K562 (cell line): ENCODE measurements around the gene MYO18A. TPM values are rescaled to one million over a fixed set of nuclear protein-coding genes. Genes with fewer than 3 reads are reported as not detected.

ENCODE experiments used
- BCL6 ChIP-seq: fragments of 250-450 bp; sonication (Bioruptor Pico); IDR thresholded peaks from 2 replicates; pipeline ENCODE4 v1.4.0; 2020
- BHLHE40 ChIP-seq: IDR thresholded peaks from 2 replicates; pipeline ENCODE4 v1.6.1; 2011; ENCODE audit warnings: low read length, improper control_type of control experiment
- CBX3 ChIP-seq, 2 experiments: IDR thresholded peaks; 1 replicate in 1 of 2; 2 replicates in 1 of 2; pipeline ENCODE4 v1.6.1; 2012; ENCODE audit warnings: inconsistent platforms in 2 of 2, low read length in 2 of 2, borderline replicate concordance in 1 of 2, control low read depth in 1 of 2
- DACH1 ChIP-seq: fragments of 450-650 bp; IDR thresholded peaks from 2 replicates; pipeline ENCODE4 v1.6.1; 2018; ENCODE audit not compliant: partially characterized antibody
- ESRRB ChIP-seq: fragments of 250-450 bp; sonication (Bioruptor Pico); IDR thresholded peaks from 2 replicates; pipeline ENCODE4 v1.5.0; 2020; ENCODE audit warnings: mild to moderate bottlenecking, moderate library complexity, borderline replicate concordance
- FOSL1 ChIP-seq: fragments of 200-800 bp; sonication (Bioruptor generic); conservative IDR thresholded peaks from 2 replicates; pipeline ENCODE4 v1.6.1; 2016; ENCODE audit warnings: missing genetic modification characterization, missing compliant biosample characterization
- NEUROD1 ChIP-seq: fragments of 150-350 bp; IDR thresholded peaks from 2 replicates; pipeline ENCODE4 v1.6.1; 2014; ENCODE audit warnings: borderline replicate concordance, low read length, low read depth; ENCODE audit not compliant: partially characterized antibody
- POLR3G ChIP-seq: IDR thresholded peaks from 2 replicates; pipeline ENCODE4 v1.6.1; 2011; ENCODE audit not compliant: insufficient read length, insufficient replicate concordance; ENCODE audit errors: extremely low read depth
- PPARD ChIP-seq: fragments of 250-450 bp; sonication (Bioruptor Pico); IDR thresholded peaks from 2 replicates; pipeline ENCODE4 v1.8.0; 2022; ENCODE audit warnings: inconsistent platforms, mild to moderate bottlenecking, moderate library complexity
- RAD51 ChIP-seq: fragments of 450-650 bp; IDR thresholded peaks from 2 replicates; pipeline ENCODE4 v1.7.1; 2016; ENCODE audit warnings: low read depth, mild to moderate bottlenecking, borderline replicate concordance
- RBM34 ChIP-seq: fragments of 200-400 bp; formaldehyde crosslinking; IDR thresholded peaks from 2 replicates; pipeline ENCODE4 v1.6.1; 2018; ENCODE audit warnings: low read length, borderline replicate concordance; ENCODE audit not compliant: insufficient read depth
- RFX5 ChIP-seq: IDR thresholded peaks from 2 replicates; pipeline ENCODE4 v1.6.1; 2011; ENCODE audit warnings: low read depth, mild to moderate bottlenecking, improper control_type of control experiment, low read length
- TCF3 ChIP-seq: sonication (generic); formaldehyde crosslinking; IDR thresholded peaks from 2 replicates; pipeline ENCODE4 v1.4.0; 2020; ENCODE audit warnings: mild to moderate bottlenecking, missing genetic modification reagents
- ZNF134 ChIP-seq: fragments of 250-450 bp; sonication (Bioruptor Pico); conservative IDR thresholded peaks from 2 replicates; pipeline ENCODE4 v1.4.0; 2020
- ZNF197 ChIP-seq: fragments of 200-800 bp; sonication (Bioruptor generic); IDR thresholded peaks from 2 replicates; pipeline ENCODE4 v1.6.1; 2016; ENCODE audit warnings: low read depth, missing genetic modification characterization, missing compliant biosample characterization
- ZNF23 ChIP-seq: fragments of 250-450 bp; sonication (Bioruptor Pico); IDR thresholded peaks from 2 replicates; pipeline ENCODE4 v1.4.0; 2020; ENCODE audit warnings: mild to moderate bottlenecking
- ZNF3 ChIP-seq: fragments of 250-450 bp; sonication (Bioruptor Pico); IDR thresholded peaks from 2 replicates; pipeline ENCODE4 v1.5.0; 2021; ENCODE audit warnings: mild to moderate bottlenecking, moderate library complexity
- ZNF77 ChIP-seq: fragments of 250-450 bp; sonication (Bioruptor Pico); IDR thresholded peaks from 2 replicates; pipeline ENCODE4 v1.5.0; 2020
- polyA plus RNA-seq, 8 experiments: library from polyadenylated mRNA; depleted of rRNA in 4 of 8; stranded (reverse) in 5 of 8; unstranded in 3 of 8; fragments of >200 nt; fragmentation: Nextera tagmentation in 2 of 8; fragmentation: Illumina TruSeq in 1 of 8; extraction: Ambion mirVana in 2 of 8; extraction: Trizol in 1 of 8; gene quantifications; 2 replicates each; pipeline versions ENCODE4 v1.2.1 to v1.2.3, GENCODE V29; 2011 to 2014; ENCODE audit warnings: inconsistent platforms in 1 of 8, missing spikeins in 1 of 8
- total RNA-seq, 7 experiments: library from RNA; depleted of rRNA in 6 of 7; stranded (reverse); fragments of >200 nt in 6 of 7; fragmentation: Illumina TruSeq in 2 of 7; extraction: Trizol in 2 of 7; gene quantifications; 2 replicates each; pipeline versions ENCODE4 v1.2.1 to v1.2.3, GENCODE V29; 2011 to 2021; ENCODE audit warnings: low replicate concordance in 1 of 7
- TF ChIP-seq, protein P1 (sequence below): sonication (generic); formaldehyde crosslinking; IDR thresholded peaks from 2 replicates; pipeline ENCODE4 v1.8.0; 2022; ENCODE audit warnings: missing genetic modification reagents, mild to moderate bottlenecking, borderline replicate concordance
- TF ChIP-seq, protein P2 (sequence below), 2 experiments: IDR thresholded peaks; 2 replicates each; pipeline ENCODE4 v1.6.1; 2011; ENCODE audit warnings: borderline replicate concordance in 1 of 2, control low read depth in 1 of 2, low read depth in 1 of 2, low read length in 1 of 2, mild to moderate bottlenecking in 1 of 2, mixed read lengths in 1 of 2, moderate library complexity in 1 of 2; ENCODE audit not compliant: insufficient read depth in 1 of 2, insufficient read length in 1 of 2, poor library complexity in 1 of 2, severe bottlenecking in 1 of 2; ENCODE audit errors: extremely low read depth in 1 of 2
- TF ChIP-seq, protein P3 (sequence below): sonication (generic); formaldehyde crosslinking; IDR thresholded peaks from 2 replicates; pipeline ENCODE4 v1.8.0; 2022; ENCODE audit warnings: mild to moderate bottlenecking, missing genetic modification reagents
- TF ChIP-seq, protein P4 (sequence below): fragments of 450-650 bp; IDR thresholded peaks from 2 replicates; pipeline ENCODE4 v1.6.1; 2018; ENCODE audit warnings: mild to moderate bottlenecking, low read depth; ENCODE audit not compliant: partially characterized antibody
- TF ChIP-seq, protein P5 (sequence below): fragments of 450-650 bp; IDR thresholded peaks from 2 replicates; pipeline ENCODE4 v1.6.1; 2017; ENCODE audit warnings: mild to moderate bottlenecking, moderate library complexity

MYO18A gene
- total and polyA plus RNA-seq, 9 of the 15 experiments (the other 6 are each of a cell fraction or from before 2014, with no cell fraction given): 2.5 to 65.4 (median 17.1) TPM

DNA sequence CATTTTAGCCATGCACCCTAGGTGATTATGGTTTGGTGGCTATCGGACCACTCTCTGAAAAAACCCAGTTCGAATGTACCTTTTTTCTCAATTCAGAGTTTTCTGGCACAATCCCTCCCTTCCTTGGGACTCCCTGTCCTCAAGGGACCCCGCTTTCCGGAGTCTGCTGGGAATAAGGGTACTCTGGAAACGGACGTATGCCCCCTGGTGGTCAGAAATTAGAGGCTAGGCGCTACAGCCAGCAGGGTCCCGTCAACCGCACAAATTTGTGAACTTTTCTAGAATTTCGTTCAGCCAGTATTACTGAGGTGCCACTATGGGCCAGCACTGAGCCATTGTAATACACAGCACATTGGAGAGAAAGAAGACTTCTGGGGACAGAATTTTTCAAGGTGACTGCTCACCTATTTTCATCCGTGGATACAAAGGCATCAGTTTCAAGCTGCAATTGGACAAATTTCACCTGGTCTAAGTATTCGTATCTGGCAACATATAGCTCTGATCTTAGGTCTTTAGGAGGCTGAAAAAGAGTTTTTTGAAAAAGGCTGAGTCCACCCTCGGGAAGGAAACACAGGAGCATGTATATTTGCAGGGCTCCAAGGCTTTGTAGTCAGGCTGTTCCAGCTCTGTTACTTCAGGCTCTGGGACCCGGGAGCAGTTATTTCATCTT, 39.3 kb upstream of the MYO18A start (continued):
- TF ChIP-seq RAD51: no peak
- no peak for TF ChIP-seq ZNF3 (CRISPR knock-in tag)
- no peak for TF ChIP-seq FOSL1
- no peak for TF ChIP-seq RBM34
- TF ChIP-seq BCL6: no peak
- TF ChIP-seq ZNF197 (CRISPR knock-in tag): no peak
- TF ChIP-seq BHLHE40: no peak
- TF ChIP-seq PPARD (CRISPR knock-in tag): no peak
- no peak for TF ChIP-seq ESRRB (CRISPR knock-in tag)
- TF ChIP-seq POLR3G: no peak
- TF ChIP-seq, protein P1, sequence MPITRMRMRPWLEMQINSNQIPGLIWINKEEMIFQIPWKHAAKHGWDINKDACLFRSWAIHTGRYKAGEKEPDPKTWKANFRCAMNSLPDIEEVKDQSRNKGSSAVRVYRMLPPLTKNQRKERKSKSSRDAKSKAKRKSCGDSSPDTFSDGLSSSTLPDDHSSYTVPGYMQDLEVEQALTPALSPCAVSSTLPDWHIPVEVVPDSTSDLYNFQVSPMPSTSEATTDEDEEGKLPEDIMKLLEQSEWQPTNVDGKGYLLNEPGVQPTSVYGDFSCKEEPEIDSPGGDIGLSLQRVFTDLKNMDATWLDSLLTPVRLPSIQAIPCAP (CRISPR knock-in tag): no peak
- TF ChIP-seq, protein P2, sequence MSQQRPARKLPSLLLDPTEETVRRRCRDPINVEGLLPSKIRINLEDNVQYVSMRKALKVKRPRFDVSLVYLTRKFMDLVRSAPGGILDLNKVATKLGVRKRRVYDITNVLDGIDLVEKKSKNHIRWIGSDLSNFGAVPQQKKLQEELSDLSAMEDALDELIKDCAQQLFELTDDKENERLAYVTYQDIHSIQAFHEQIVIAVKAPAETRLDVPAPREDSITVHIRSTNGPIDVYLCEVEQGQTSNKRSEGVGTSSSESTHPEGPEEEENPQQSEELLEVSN (IDR thresholded peaks at IDR 0.05; ENCODE audit: borderline replicate concordance in 1 of 2, extremely low read depth in 1 of 2, insufficient read depth in 1 of 2, insufficient read length in 1 of 2, low read depth in 1 of 2, low read length in 1 of 2, poor library complexity in 1 of 2, severe bottlenecking in 1 of 2): no peak
- TF ChIP-seq, protein P3, sequence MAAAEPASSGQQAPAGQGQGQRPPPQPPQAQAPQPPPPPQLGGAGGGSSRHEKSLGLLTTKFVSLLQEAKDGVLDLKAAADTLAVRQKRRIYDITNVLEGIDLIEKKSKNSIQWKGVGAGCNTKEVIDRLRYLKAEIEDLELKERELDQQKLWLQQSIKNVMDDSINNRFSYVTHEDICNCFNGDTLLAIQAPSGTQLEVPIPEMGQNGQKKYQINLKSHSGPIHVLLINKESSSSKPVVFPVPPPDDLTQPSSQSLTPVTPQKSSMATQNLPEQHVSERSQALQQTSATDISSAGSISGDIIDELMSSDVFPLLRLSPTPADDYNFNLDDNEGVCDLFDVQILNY: no peak
- TF ChIP-seq NEUROD1: no peak
- TF ChIP-seq ZNF134 (CRISPR knock-in tag): no peak
- no peak for TF ChIP-seq TCF3 (CRISPR knock-in tag)
- TF ChIP-seq RFX5: no peak
- TF ChIP-seq, protein P4, sequence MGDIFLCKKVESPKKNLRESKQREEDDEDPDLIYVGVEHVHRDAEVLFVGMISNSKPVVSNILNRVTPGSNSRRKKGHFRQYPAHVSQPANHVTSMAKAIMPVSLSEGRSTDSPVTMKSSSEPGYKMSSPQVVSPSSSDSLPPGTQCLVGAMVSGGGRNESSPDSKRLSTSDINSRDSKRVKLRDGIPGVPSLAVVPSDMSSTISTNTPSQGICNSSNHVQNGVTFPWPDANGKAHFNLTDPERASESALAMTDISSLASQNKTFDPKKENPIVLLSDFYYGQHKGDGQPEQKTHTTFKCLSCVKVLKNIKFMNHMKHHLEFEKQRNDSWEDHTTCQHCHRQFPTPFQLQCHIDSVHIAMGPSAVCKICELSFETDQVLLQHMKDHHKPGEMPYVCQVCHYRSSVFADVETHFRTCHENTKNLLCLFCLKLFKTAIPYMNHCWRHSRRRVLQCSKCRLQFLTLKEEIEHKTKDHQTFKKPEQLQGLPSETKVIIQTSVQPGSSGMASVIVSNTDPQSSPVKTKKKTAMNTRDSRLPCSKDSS: no peak
- TF ChIP-seq, protein P5, sequence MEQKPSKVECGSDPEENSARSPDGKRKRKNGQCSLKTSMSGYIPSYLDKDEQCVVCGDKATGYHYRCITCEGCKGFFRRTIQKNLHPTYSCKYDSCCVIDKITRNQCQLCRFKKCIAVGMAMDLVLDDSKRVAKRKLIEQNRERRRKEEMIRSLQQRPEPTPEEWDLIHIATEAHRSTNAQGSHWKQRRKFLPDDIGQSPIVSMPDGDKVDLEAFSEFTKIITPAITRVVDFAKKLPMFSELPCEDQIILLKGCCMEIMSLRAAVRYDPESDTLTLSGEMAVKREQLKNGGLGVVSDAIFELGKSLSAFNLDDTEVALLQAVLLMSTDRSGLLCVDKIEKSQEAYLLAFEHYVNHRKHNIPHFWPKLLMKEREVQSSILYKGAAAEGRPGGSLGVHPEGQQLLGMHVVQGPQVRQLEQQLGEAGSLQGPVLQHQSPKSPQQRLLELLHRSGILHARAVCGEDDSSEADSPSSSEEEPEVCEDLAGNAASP: peak; percentile 83
- no peak for TF ChIP-seq ZNF23 (CRISPR knock-in tag)
- no peak for TF ChIP-seq ZNF77 (CRISPR knock-in tag)
- TF ChIP-seq DACH1: no peak
- TF ChIP-seq CBX3 (IDR thresholded peaks at IDR 0.05; ENCODE audit: borderline replicate concordance in 1 of 2, low read length in 2 of 2): 0 out of 3 replicates have a peak, but pooled peaks of 1 of the 2 experiments have one; percentile 57
